Measurements from ENCODE around the gene TCF23. TPM values are rescaled to one million over a fixed set of nuclear protein-coding genes. Genes with fewer than 3 reads are reported as not detected.

Gene TCF23
- total RNA-seq, 4 donors from 2014 or later: 0.13 TPM; not detected in 3

GRCh38 chr2:27162151-27163121, 13.6 kb downstream of the TCF23 start:
- Histone ChIP-seq H3K27ac (no peak overlapping the region), H3K36me3 (no peaks in the 10 kb centered on the region), H3K4me1 (no peaks in the 10 kb centered on the region), H3K9me3 (no peaks in the 10 kb centered on the region), H3K4me3 (no peak overlapping the region), H3K27me3 (peaks cover 29% of the 10 kb centered on the region)
- no peak for TF ChIP-seq POLR2AphosphoS5 (IDR thresholded peaks at IDR 0.05)
- TF ChIP-seq EP300 (IDR thresholded peaks at IDR 0.05): no peak
- no peak for TF ChIP-seq POLR2A (IDR thresholded peaks at IDR 0.05)
- no peak for TF ChIP-seq CTCF (IDR thresholded peaks at IDR 0.05)
- 73 to 83% methylated on average over 6 to 15 of the region's 15 CpGs for WGBS, 2 donors (ENCODE audit: low coverage in 1 of 2)
- ATAC-seq: no peak

- no peak overlapping the region for H3K4me3 ChIP-seq
- TF ChIP-seq POLR2AphosphoS5 (IDR thresholded peaks at IDR 0.05) (no peak), CTCF (IDR thresholded peaks at IDR 0.05) (no peak), POLR2A (IDR thresholded peaks at IDR 0.05) (no peak), EP300 (IDR thresholded peaks at IDR 0.05) (no peak)
- peaks cover 31% of the 10 kb centered on the region for H3K27me3 ChIP-seq
- no peak for ATAC-seq
- H3K36me3 ChIP-seq: no peaks in the 10 kb centered on the region
- H3K27ac ChIP-seq: no peak overlapping the region
- H3K4me1 ChIP-seq: peaks cover 0 to 7% (median 0%) of the 10 kb centered on the region in 3 donors
- WGBS, 2 donors (ENCODE audit: low coverage in 1 of 2): 70 to 81% methylated on average over 1 to 7 of the region's 8 CpGs
- no peaks in the 10 kb centered on the region for H3K9me3 ChIP-seq
Measured at GRCh38 chr2:27164960-27165763, 16.4 kb downstream of the TCF23 start.

GRCh38 chr2:27170581-27171337, 22.0 kb downstream of the TCF23 start:
- TF ChIP-seq CTCF (IDR thresholded peaks at IDR 0.05) (no peak), POLR2A (IDR thresholded peaks at IDR 0.05) (no peak), POLR2AphosphoS5 (IDR thresholded peaks at IDR 0.05) (no peak), EP300 (IDR thresholded peaks at IDR 0.05) (no peak)
- 68 to 91% methylated on average over 4 to 6 of the region's 6 CpGs for WGBS, 2 donors (ENCODE audit: low coverage in 1 of 2)
- no peak for ATAC-seq

GRCh38 chr2:27171351-27171848, 22.6 kb downstream of the TCF23 start:
- WGBS, 2 donors (ENCODE audit: low coverage in 1 of 2): 61 to 79% methylated on average over 4 to 8 of the region's 8 CpGs
- TF ChIP-seq POLR2A (IDR thresholded peaks at IDR 0.05) (no peak), CTCF (IDR thresholded peaks at IDR 0.05) (no peak), POLR2AphosphoS5 (IDR thresholded peaks at IDR 0.05) (no peak), EP300 (IDR thresholded peaks at IDR 0.05) (no peak)
- peaks cover 0 to 7% (median 0%) of the 10 kb centered on the region in 3 donors for H3K4me1 ChIP-seq
- H3K27me3 ChIP-seq: peaks cover 46% of the 10 kb centered on the region
- no peaks in the 10 kb centered on the region for H3K9me3 ChIP-seq
- no peaks in the 10 kb centered on the region for H3K36me3 ChIP-seq
- H3K4me3 ChIP-seq: no peak overlapping the region
- no peak overlapping the region for H3K27ac ChIP-seq
- no peak for ATAC-seq

More at GRCh38 chr2:27170581-27171337, 22.0 kb downstream of the TCF23 start:
- no peaks in the 10 kb centered on the region for H3K9me3 ChIP-seq
- H3K27me3 ChIP-seq: peaks cover 40% of the 10 kb centered on the region
- H3K27ac ChIP-seq: no peak overlapping the region
- no peaks in the 10 kb centered on the region for H3K36me3 ChIP-seq
- no peak overlapping the region for H3K4me3 ChIP-seq
- peaks cover 0 to 7% (median 0%) of the 10 kb centered on the region in 3 donors for H3K4me1 ChIP-seq

All from gastroesophageal sphincter (tissue), 4 donors.